Suppressor macrophage treated with lipopolysaccharide for 4 hours (primary cell): ENCODE data around the gene ZFYVE27.

Source experiments
- DNase-seq: peaks from one replicate; pipeline ENCODE4 v3.0.0-alpha.2; 2020

ZFYVE27 gene

GRCh38 chr10:97748116-97748515 lies 11.2 kb downstream of the ZFYVE27 start:
- DNase-seq: no peak

GRCh38 chr10:97752956-97753355 lies 16.0 kb downstream of the ZFYVE27 start:
- DNase-seq: no peak

- DNase-seq: no peak
Measured at GRCh38 chr10:97754726-97755125, 17.8 kb downstream of the ZFYVE27 start.

GRCh38 chr10:97755718-97756117 lies 18.8 kb downstream of the ZFYVE27 start:
- DNase-seq: no peak

- DNase-seq: no peak
Measured at GRCh38 chr10:97757471-97757870, 20.5 kb downstream of the ZFYVE27 start.

GRCh38 chr10:97759158-97759887 lies 22.4 kb downstream of the ZFYVE27 start:
- DNase-seq: peak; percentile 71

- no peak for DNase-seq
Measured at GRCh38 chr10:97759946-97760345, 23.0 kb downstream of the ZFYVE27 start.

GRCh38 chr10:97760461-97761257 lies 23.7 kb downstream of the ZFYVE27 start:
- no peak for DNase-seq

- DNase-seq: no peak
Measured at GRCh38 chr10:97761331-97761865, 24.5 kb downstream of the ZFYVE27 start.

GRCh38 chr10:97762056-97762455 lies 25.1 kb downstream of the ZFYVE27 start:
- no peak for DNase-seq

- no peak for DNase-seq
Measured at GRCh38 chr10:97762816-97763215, 25.9 kb downstream of the ZFYVE27 start.

GRCh38 chr10:97763411-97763810 lies 26.5 kb downstream of the ZFYVE27 start:
- DNase-seq: no peak

- no peak for DNase-seq
Measured at GRCh38 chr10:97763947-97764346, 27.0 kb downstream of the ZFYVE27 start.

GRCh38 chr10:97764519-97764931 lies 27.6 kb downstream of the ZFYVE27 start:
- DNase-seq: no peak

GRCh38 chr10:97765201-97765600 lies 28.3 kb downstream of the ZFYVE27 start:
- DNase-seq: no peak

GRCh38 chr10:97766106-97766810 lies 29.3 kb downstream of the ZFYVE27 start:
- DNase-seq: no peak

GRCh38 chr10:97766996-97767924 lies 30.3 kb downstream of the ZFYVE27 start:
- DNase-seq: no peak

GRCh38 chr10:97768322-97769315 lies 31.7 kb downstream of the ZFYVE27 start:
- DNase-seq: no peak

GRCh38 chr10:97770255-97770654 lies 33.3 kb downstream of the ZFYVE27 start:
- peak; percentile 41 for DNase-seq

GRCh38 chr10:97771055-97771891 lies 34.3 kb downstream of the ZFYVE27 start:
- no peak for DNase-seq
